Inferior parietal cortex (tissue), 1 donor: ENCODE results near the gene MIA3.
A peak's percentile ranks its signal among the peaks of the same experiment; 100 is the strongest.

Experiments used
- DNase-seq: peaks from one replicate; pipeline ENCODE4 v3.0.0-alpha.2; 2016; ENCODE audit errors: extremely low spot score

Gene MIA3

DNA sequence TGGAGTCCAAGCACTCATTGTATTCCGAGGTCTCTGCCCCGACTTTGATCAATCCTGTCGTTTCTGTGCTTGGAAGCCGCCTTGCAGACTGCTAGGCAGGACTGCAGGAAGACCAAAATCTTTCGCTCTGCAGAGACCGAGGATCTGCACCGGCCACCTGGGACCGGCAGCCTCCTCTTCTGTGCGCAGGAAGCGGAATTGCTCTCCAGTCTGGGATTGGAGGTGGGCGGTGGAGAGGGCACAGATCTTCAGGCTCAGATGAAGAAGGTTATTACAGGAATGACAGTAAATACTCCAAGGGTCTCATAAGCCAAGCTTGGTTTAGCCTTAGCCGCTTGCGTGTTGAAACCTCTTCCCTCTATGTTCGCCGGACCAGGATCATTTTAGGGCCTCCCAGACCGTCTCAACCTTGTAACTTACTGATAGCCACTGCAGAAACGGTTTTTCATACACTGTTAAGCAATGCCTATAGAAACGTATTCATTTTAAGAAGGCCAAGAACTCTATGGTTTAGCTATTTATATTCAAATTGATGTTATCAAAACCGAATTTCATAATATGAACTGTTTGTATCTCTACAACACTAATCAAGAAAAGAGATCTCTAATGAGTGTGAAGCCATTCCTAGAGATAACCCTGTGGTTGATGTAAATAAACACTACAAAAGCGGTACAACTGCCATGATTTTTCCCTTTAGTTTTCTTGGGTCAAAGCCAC, 1.1 kb downstream of the MIA3 start:
- no peak for DNase-seq

DNA sequence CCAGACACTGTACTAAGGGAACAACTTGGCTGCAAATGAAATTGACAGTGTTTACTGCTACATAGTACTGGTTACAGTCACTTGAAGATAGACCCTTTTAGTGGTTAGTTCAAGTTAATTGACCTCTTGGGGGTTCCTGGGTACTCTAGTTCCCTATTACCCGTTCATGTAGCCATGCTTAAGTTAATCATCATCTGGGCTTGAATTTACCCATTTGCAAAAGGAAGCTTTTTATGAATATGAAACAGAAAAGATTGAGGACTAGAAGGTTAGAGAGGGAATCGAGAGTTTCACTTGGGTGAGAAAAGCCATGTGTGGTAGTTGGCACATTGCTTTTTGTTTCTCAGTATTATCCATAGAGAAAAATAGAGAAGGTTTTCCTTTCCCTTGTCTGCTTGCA, 2.7 kb downstream of the MIA3 start:
- DNase-seq: no peak

DNA sequence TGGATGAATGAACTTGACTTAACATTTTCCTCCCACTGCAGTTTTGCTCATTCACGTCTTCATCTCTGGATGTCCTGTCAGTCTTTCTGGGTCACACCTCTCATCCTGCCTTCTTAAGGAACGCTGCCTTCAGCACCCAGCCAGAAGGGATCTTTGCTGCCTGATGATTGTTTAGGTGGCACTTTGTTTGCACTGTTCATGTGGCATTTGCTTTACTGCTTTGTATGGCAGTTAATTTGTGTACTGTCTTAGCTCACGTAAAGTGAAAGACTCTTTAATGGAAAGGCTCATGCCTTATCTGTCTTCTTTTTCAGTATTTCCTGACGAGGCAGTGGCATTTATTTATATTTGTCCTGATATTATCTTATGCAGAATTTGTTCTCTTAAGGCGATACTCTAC, 4.9 kb downstream of the MIA3 start:
- no peak for DNase-seq

DNA sequence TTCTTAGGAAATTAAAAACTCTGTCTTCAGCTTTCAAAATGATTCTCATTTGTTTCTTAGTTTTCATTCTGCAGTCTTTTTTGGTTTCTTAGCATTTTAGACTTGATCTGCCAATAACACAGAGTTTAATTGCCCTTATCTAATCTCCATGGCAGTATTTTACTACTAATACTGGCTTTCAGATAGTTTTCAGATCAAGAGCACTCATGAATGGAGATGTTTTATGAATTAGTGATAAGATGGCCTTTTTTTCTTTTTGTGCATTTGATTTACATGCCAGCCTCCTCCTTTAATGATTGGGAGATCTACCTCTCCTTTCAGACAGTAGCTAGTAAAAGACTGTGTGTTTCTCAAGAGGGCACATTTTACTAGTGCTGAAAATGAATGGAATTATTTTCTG, 5.6 kb downstream of the MIA3 start:
- DNase-seq: no peak

DNA sequence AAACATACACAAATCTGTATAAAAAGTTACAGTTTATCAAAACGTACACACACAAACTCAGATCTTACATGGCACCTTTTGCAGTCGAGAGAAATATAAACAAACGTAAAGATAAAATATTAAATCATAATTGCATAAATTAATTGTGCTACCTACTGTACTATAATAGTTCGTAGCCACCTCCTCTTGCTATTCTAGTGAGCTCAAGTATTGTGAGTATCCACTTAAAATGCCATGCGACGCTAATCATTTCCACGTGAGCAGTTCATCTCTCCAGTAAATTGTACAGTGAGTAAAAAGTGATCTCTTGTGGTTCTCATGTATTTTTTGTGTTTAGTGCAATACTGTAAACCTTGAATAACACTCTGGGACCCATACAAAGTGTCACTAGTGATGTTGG, 6.3 kb downstream of the MIA3 start:
- DNase-seq: no peak

DNA sequence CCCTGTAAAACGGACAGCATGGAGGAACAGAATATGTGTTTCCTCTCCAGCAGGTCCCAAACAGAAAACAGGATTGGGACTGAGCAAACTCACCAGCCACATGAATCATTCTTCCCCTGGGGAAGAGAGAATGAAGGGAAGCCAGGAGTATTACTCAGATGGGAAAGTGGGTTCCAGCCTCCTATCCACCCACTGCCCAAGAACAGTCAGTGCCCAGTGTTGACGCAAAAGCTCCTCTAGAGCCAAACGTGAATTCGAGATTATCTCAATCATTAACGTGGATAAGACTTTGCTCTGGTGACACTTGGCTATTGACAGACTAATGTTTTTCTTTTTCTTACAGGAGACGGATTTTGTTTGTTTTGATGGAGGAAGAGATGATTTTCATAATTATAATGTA, 9.3 kb downstream of the MIA3 start:
- DNase-seq: peak; percentile 29

DNA sequence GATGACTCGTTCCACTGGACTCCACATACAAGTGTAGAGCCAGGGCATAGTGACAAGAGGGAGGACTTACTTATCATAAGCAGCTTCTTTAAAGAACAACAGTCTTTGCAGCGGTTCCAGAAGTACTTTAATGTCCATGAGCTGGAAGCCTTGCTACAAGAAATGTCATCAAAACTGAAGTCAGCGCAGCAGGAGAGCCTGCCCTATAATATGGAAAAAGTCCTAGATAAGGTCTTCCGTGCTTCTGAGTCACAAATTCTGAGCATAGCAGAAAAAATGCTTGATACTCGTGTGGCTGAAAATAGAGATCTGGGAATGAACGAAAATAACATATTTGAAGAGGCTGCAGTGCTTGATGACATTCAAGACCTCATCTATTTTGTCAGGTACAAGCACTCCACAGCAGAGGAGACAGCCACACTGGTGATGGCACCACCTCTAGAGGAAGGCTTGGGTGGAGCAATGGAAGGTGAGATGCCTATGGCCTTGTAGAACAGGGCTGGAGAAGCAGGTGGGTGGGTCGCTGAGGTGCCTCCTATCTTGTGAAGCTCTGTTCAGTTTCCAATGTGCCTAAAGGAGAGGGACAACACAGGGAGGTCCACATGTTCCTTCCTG, 12.1 kb downstream of the MIA3 start:
- DNase-seq: no peak

DNA sequence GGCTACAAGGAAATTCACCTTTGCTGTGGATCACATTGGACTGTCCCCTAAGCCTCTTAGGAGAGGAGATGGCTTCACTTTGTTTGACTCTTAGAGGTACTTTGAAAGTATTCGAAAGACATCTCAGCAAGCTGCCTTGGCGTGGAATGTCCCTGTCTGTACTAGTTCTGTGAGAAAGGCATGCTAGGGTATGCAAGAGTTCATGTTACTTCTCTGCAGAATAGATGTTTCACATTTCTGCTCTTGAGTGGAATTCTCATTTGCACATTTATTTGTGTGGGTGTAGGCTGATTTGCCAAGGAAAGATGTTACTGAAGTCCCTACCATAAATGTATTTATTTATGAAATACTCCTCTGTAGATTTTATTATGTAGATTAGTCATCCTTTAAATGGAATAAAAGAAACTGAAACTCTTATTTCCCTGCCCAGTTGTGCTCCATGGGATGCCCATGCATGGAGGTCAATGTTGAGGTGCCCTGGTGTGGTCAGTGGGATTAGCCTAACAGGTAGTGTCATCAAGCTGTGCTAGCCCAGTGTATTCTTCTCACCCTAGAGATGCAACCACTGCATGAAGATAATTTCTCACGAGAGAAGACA, 13.8 kb downstream of the MIA3 start:
- no peak for DNase-seq

DNA sequence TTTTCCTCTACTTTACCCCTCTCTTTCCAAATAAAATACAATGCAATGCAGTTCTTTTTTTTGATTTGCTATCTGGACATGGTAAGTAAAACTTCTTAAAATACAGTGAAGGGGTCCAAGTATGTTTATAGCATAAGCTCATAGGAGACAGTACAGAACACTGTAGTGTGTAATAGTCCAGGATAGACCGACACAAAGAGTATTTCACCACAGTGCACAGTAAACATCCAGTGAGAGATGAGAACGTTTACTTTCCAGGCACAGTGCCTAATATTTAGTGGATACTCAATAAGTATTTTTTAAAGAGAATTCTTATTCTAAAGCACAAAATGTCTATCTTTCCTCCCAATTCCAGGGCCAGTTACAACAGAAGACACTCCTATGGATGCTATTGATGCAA, 14.9 kb downstream of the MIA3 start:
- no peak for DNase-seq

DNA sequence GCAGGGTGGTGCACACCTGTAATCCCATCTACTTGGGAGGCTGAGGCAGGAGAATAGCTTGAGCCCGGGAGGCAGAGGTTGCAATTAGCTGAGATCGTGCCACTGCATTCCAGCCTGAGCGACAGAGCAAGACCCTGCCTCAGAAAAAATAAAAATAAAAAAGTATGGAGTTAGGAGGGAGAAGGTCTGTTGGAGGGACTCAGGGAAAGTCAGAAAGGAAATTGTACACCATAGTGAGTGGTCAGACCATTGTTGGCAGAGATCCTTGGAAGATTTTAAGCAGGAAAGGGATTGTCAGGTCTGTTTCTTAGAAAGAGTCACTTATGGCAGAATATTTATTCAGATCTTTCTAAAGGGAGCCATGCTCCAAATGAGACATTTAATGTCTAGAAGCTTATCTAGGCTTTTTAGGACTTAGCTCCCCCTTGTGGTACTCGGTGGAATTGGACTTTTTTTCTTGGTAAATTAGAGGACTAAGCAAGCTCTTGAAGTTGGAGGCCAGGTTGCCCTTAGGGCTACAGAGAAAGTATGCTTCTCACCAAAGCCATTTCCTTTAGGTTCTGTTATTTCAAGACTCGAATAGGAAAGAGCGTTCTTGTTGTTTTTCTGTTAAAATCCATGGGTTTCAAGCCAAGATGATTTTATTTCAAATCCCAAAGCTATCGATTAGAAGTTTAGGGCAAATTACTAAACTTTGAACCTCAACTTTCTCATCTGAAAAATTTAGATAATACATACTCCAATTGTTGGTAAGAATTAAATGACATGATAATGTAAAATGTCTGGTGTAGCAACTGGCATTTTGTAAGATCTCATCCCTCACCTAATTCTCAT, 16.5 kb downstream of the MIA3 start:
- peak; percentile 100 for DNase-seq

DNA sequence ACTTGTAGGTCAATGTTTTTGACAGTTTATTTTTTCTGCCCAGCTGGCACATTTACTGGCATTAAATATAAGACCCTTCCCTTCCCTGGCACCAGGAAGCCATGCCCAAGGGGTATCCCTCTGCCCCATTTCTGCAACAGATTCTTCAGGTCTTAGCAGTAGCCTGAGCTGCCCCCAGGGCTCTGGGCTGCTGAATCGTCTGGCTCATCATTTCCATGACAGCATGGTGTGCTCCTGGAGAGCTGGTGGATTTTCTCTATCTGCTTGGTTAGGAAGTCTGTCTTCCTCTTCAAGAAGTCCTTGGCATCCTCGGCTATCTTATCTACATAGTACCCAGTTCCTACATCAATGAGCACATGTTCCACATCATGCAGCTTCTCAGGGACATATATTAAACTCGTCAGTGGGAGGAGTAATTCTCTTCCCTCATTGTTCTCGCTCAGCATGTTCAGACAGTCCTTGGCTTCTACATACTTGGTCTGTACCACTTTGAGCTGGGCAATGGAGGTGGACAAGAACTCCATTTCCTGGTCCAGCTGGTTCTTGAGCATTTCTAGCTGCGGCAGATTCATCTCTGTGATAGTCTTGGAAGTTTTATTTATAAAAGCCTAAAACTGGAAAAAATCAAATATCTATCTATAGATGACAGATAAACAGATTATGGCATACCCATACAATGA, 23.5 kb downstream of the MIA3 start:
- DNase-seq: no peak

DNA sequence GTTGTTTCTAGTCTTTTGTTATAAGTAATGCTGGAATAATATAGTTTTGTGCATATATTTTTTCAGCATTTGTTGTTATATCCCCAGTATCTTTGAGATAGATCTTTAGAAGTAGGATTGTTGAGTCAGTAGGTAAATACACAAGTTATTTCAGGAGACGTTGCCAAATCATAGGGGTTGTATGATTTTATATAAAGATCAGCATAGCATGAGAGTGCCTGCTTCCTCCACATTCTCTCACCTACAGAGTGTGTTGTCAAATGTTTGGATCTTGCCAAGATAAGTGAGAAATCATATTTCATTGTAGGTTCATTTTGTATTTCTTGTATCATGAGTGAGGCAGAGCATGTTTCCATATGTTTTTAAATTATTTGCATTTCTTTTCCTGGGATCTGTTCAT, 24.6 kb downstream of the MIA3 start:
- DNase-seq: no peak

DNA sequence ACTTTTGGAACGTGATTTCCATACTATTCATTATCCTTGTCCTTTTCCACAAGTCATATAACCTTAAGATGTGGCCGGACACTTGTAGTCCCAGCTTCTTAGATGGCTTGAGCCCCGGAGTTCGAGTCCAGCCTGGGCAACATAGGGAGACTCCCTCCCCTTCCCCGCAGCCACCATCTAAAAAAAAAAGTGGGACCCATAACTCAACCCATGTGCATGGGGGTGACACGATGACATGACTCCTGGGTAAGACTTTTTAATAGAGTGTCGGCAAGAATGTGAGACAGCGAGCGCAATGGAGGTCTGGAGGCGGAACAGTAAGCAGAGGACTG, 25.7 kb downstream of the MIA3 start:
- DNase-seq: no peak

DNA sequence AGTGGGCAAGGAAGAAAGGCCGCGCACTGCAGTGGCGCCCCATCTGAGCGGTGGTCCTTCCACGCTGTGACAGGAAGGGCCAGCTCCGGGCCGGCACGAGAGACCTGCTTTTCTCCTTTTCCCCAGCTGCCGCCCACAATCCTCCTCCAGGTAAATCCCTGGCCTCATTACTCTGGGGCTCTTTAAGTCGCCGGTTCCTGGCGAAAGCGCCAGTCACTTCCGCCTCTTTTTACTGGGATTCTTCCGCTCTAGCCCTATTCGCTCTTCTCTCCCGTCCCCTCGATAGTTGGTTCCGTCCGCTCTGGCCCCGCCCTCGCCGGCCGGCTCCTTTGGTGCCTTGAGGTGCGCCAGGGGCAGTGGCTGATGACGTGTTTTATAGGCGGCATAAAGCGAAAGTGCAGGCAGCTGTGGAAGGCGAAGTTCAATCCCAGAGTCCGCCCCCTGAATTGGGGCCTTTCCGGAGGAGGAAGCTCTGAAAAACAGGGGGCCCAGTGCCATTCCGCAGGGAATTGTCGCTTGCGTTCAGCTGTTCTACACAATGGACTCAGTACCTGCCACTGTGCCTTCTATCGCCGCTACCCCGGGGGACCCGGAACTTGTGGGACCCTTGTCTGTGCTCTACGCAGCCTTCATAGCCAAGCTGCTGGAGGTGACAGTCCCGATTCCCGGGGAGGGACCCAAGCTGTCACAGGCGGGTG, 26.2 kb downstream of the MIA3 start:
- peak; percentile 99 for DNase-seq

DNA sequence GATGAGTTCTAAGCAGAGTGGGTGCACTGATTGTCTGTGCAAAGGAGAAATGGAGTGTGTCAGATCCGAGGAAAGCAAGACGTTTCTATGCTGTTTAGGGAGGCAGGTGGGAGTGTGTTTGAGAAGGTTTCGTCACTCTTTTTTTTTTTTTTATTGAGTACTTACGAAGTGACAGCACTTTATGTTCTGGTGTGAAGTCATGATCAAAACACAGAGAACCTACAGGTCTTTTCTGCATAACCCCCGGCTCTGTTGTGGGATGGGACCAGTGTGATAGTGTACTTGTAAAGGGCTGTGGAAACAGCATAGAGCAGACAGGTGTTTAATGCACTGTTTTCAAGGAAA, 26.7 kb downstream of the MIA3 start:
- no peak for DNase-seq

DNA sequence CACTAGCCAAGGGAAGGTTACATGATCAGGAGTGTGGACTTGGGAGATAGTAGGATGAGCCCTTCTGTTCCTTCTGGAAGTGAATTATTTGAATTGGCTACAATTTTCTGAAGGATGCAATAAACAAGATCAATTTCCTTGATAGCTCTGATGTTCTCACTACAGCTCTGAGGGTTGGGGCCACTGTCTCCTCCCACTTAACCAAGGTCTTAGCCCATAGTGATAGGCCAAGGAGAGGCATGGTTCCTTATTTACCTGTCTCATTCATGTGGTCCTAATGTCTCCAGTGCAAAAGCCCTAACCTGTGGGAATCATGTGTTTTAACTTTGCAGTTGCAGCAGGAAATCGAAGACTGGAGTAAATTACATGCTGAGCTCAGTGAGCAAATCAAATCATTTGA, 34.8 kb downstream of the MIA3 start:
- no peak for DNase-seq

DNA sequence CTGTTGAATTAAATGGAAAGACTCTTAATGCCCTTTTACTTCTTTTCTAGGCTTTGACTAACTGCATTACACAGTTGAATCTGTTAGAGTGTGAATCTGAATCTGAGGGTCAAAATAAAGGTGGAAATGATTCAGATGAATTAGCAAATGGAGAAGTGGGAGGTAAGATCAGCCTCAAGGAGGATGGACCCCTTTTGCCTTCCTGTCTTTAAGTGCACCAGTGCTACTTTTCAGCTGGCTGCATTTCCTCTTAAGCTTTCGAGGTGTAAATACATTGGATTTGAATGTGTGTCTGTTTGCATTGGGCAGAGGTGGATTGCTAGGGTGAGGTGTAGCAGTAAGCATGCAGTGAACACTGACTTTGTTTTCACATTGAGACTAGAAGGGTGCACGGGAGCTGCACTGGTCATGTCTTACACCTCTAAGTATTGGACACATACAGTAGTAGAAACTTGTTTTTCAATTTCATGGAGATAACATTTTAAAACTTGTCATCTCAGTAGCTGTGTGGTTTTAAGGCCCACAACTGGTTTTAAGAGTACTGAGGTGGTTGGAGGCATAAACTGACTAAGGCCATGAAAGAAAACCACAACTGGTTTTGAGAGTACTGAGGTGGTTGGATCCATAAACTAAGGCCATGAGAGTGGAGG, 35.4 kb downstream of the MIA3 start:
- DNase-seq: no peak

DNA sequence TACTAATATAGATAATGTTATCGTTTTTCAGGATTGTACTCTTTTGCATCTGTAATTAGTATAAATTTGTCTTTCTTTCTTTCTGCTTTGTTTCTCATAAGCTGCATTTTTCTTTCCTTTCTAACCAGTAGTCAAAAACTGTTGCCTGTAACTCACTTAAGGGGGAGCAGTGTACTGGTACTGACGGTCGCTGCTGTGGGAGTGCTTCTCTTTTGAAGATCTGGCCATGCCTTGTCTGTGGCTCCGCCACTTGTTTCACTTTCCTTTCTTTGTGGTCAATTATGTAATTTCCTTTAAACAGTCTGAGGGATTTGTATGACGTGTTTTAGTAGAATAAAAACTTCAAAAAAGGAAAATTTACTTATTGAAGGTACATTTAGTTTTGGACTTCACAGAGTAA, 37.0 kb downstream of the MIA3 start:
- DNase-seq: no peak

DNA sequence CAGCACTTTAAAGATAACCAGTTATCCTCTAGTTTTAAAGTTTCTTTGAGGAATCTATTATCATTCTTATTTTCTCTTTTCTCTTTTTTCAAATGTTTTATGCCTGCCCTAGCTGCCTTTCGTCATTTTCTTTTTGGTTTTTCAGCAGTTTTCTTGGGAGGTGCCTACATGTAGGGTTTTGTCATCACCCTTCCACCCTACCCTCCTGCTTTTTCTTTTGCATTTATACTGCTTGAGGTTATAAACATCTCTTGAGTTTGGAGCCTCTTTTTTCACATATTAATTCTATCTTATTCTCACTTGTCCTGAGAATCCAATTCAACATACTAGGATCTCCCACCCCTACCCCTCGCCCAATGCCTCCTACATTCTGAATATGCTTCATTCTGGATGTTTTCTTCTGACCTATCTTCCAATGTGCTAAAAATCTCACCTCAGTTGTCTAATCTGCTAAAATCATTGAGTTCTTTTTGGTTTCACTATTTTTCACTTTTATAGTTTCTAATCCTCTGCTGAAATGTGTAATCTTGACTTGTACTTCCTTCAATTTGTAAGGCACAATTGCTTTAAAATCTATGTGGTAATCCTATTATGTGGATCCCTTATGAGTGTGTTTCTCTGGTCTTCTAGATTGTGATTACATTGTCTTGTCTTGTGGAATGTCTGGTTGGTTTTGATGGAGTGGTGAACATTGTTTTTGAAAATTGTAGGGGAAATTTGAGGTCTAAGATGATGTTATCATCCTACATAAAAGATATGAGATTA, 38.7 kb downstream of the MIA3 start:
- no peak for DNase-seq

DNA sequence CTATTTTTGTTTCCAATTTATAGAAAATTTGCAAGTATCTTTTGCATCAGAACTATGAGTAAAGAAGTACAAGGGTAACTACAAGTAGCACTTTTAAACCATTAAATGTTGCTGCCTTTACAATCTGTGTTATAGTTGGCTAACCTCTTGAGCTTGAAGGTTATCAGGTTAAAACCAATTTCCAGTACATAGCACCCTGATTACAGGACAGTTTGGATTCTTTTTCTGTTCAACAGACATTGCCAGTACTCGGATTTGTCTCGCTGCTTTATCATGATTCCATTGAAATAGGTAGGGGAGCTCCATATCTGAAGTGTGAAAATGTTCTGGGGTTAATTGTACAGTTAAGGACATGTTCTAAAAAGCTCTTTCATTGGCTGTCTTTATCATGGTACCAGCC, 40.0 kb downstream of the MIA3 start:
- DNase-seq: no peak
